Thyroid gland (tissue), 4 donors: ENCODE measurements around the gene GPR149. TPM values are rescaled to one million over a fixed set of nuclear protein-coding genes. Genes with fewer than 3 reads are reported as not detected.

Experiments used
- DNase-seq, 2 donors: peaks; one replicate each; pipeline ENCODE4 v3.0.0-alpha.2; 2019
- H3K27ac ChIP-seq, 3 donors: fragments of 200-600 bp; sonication (generic); 1 replicate in 2 of 3; 2 replicates in 1 of 3; pipeline ENCODE4 v1.5.1; 2016 to 2019; ENCODE audit warnings: mild to moderate bottlenecking in 1 of 3, moderate library complexity in 1 of 3
- H3K27me3 ChIP-seq: fragments of 200-600 bp; sonication (generic); one replicate; pipeline ENCODE4 v1.5.1; 2019
- H3K36me3 ChIP-seq, 2 donors: fragments of 200-600 bp; sonication (generic); one replicate each; pipeline ENCODE4 v1.5.1; 2016 to 2019
- H3K4me1 ChIP-seq, 2 donors: fragments of 200-600 bp; sonication (generic); one replicate each; pipeline ENCODE4 v1.5.1; 2017 to 2019
- H3K4me3 ChIP-seq, 3 donors: fragments of 200-600 bp; sonication (generic); replicated peaks in 1 of 3; 1 replicate in 2 of 3; 2 replicates in 1 of 3; pipeline ENCODE4 v1.5.1; 2016; ENCODE audit warnings: mild to moderate bottlenecking in 1 of 3
- H3K9me3 ChIP-seq: fragments of 200-600 bp; sonication (generic); one replicate; pipeline ENCODE4 v1.5.1; 2017
- CTCF ChIP-seq, 6 experiments: fragments of 200-600 bp in 3 of 6; fragments of 450-650 bp in 3 of 6; sonication (generic) in 3 of 6; IDR thresholded peaks; one replicate each; pipeline ENCODE4 v1.5.1; 2016 to 2019; ENCODE audit warnings: antibody characterized with exemption in 6 of 6, mild to moderate bottlenecking in 2 of 6, inconsistent platforms in 1 of 6, moderate library complexity in 1 of 6
- POLR2A ChIP-seq, 2 donors: fragments of 450-650 bp; IDR thresholded peaks; one replicate each; pipeline ENCODE4 v1.6.1; 2017; ENCODE audit warnings: antibody characterized with exemption in 2 of 2, mild to moderate bottlenecking in 2 of 2, moderate library complexity in 1 of 2
- WGBS, 2 donors: methylation state at CpG; one replicate each; pipeline ENCODE4 v1.1.5; 2017; 5-methylcytosine and 5-hydroxymethylcytosine counted together
- intact Hi-C: fragments of 100-400 bp; cut with DNase I; formaldehyde crosslinking; loops from one replicate; pipeline ENCODE4 v1.15.1; 2023
- small RNA-seq: library from RNA; depleted of rRNA; stranded (forward); fragments of <200 nt; gene quantifications from one replicate; pipeline ENCODE3, GENCODE V24; 2016
- total RNA-seq, 4 donors: library from RNA; depleted of rRNA; stranded (reverse); fragments of >200 nt; gene quantifications; one replicate each; pipeline ENCODE4 v1.2.3, GENCODE V29; 2016

GPR149 gene
- total RNA-seq, 4 donors from 2014 or later: 0.11 TPM; not detected in 3

- intact Hi-C loops: no loop called here
- WGBS, 2 donors: 97 to 99% methylated on average over 2 of the region's 2 CpGs
- peaks cover 44 to 48% of the 10 kb centered on the region in 2 donors for H3K36me3 ChIP-seq
Measured at GRCh38 chr3:154294016-154294415, 136.0 kb downstream of the GPR149 start.

GRCh38 chr3:154290187-154290586 is 139.8 kb downstream of the GPR149 start:
- H3K36me3 ChIP-seq: peaks cover 57 to 65% of the 10 kb centered on the region in 2 donors
- no peak for TF ChIP-seq CTCF (IDR thresholded peaks at IDR 0.05)
- no peak for TF ChIP-seq POLR2A (IDR thresholded peaks at IDR 0.05)

More at GRCh38 chr3:154294016-154294415, 136.0 kb downstream of the GPR149 start:
- Histone ChIP-seq H3K27me3 (no peaks in the 10 kb centered on the region), H3K27ac (no peak overlapping the region), H3K9me3 (no peaks in the 10 kb centered on the region), H3K4me1 (no peaks in the 10 kb centered on the region), H3K4me3 (no peak overlapping the region)
- DNase-seq: no peak
- TF ChIP-seq CTCF (IDR thresholded peaks at IDR 0.05) (no peak), POLR2A (IDR thresholded peaks at IDR 0.05) (no peak)

More at GRCh38 chr3:154290187-154290586, 139.8 kb downstream of the GPR149 start:
- H3K27ac ChIP-seq: no peak overlapping the region
- no peaks in the 10 kb centered on the region for H3K27me3 ChIP-seq
- intact Hi-C loops: no loop called here
- no peaks in the 10 kb centered on the region for H3K9me3 ChIP-seq
- no peaks in the 10 kb centered on the region for H3K4me1 ChIP-seq
- 98 to 99% methylated on average over 5 of the region's 5 CpGs for WGBS, 2 donors
- H3K4me3 ChIP-seq: no peak overlapping the region
- no peak for DNase-seq

Small RNAs within 50 kb of the gene (small RNA-seq; reads per million reads assigned to genes)
- not detected for gene RF01210

Other genes starting within 250 kb of the GPR149 start
- gene DHX36, start 105.7 kb downstream of the GPR149 start, total RNA-seq: 100 to 1,000 TPM in 1 of 4 donors, 10 to 100 TPM in 3; 57.2 to 106 (median 70.9) TPM